ENCODE data around the gene ARHGAP6.

DNA sequence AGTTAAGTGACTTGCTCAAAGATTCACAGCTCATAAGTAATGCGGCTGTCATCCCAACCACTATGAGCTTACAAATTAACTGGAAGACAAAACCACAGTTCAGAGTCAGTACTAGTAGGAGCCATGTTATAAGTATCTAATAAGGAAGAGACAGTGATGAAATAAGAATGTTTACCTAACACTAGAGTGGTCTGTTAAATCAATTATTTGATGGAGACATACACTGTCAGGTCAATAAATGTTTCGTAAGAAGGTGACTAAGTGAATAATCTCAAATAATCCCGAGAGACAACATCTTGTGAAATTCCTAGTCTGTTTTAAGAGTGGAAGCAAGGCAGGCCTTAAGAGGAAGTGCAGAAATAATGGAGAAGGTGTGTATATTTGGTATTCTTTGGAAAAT, 398.3 kb downstream of the ARHGAP6 start:
- no peak for TF ChIP-seq SP1 (IDR thresholded peaks at IDR 0.05; ENCODE audit: low read depth)
- no peak for TF ChIP-seq RAD21 (IDR thresholded peaks at IDR 0.05; ENCODE audit: low read depth)
- TF ChIP-seq, protein P1, sequence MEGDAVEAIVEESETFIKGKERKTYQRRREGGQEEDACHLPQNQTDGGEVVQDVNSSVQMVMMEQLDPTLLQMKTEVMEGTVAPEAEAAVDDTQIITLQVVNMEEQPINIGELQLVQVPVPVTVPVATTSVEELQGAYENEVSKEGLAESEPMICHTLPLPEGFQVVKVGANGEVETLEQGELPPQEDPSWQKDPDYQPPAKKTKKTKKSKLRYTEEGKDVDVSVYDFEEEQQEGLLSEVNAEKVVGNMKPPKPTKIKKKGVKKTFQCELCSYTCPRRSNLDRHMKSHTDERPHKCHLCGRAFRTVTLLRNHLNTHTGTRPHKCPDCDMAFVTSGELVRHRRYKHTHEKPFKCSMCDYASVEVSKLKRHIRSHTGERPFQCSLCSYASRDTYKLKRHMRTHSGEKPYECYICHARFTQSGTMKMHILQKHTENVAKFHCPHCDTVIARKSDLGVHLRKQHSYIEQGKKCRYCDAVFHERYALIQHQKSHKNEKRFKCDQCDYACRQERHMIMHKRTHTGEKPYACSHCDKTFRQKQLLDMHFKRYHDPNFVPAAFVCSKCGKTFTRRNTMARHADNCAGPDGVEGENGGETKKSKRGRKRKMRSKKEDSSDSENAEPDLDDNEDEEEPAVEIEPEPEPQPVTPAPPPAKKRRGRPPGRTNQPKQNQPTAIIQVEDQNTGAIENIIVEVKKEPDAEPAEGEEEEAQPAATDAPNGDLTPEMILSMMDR (IDR thresholded peaks at IDR 0.05 in 2 of 3, conservative IDR thresholded peaks at IDR 0.05 in 1 of 3; ENCODE audit: borderline replicate concordance in 1 of 3, insufficient read depth in 1 of 3, low read depth in 2 of 3, low read length in 2 of 3) = no peak
- TF ChIP-seq POLR2A (IDR thresholded peaks at IDR 0.05; ENCODE audit: borderline replicate concordance, extremely low read depth, insufficient read depth, insufficient read length) = no peak
- no peak for TF ChIP-seq ZNF274 (IDR thresholded peaks at IDR 0.05; ENCODE audit: low read depth, low read length)
- TF ChIP-seq, protein P2, sequence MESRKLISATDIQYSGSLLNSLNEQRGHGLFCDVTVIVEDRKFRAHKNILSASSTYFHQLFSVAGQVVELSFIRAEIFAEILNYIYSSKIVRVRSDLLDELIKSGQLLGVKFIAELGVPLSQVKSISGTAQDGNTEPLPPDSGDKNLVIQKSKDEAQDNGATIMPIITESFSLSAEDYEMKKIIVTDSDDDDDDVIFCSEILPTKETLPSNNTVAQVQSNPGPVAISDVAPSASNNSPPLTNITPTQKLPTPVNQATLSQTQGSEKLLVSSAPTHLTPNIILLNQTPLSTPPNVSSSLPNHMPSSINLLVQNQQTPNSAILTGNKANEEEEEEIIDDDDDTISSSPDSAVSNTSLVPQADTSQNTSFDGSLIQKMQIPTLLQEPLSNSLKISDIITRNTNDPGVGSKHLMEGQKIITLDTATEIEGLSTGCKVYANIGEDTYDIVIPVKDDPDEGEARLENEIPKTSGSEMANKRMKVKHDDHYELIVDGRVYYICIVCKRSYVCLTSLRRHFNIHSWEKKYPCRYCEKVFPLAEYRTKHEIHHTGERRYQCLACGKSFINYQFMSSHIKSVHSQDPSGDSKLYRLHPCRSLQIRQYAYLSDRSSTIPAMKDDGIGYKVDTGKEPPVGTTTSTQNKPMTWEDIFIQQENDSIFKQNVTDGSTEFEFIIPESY (IDR thresholded peaks at IDR 0.05; ENCODE audit: extremely low read depth, insufficient replicate concordance, low read length) = no peak
- TF ChIP-seq, protein P3, sequence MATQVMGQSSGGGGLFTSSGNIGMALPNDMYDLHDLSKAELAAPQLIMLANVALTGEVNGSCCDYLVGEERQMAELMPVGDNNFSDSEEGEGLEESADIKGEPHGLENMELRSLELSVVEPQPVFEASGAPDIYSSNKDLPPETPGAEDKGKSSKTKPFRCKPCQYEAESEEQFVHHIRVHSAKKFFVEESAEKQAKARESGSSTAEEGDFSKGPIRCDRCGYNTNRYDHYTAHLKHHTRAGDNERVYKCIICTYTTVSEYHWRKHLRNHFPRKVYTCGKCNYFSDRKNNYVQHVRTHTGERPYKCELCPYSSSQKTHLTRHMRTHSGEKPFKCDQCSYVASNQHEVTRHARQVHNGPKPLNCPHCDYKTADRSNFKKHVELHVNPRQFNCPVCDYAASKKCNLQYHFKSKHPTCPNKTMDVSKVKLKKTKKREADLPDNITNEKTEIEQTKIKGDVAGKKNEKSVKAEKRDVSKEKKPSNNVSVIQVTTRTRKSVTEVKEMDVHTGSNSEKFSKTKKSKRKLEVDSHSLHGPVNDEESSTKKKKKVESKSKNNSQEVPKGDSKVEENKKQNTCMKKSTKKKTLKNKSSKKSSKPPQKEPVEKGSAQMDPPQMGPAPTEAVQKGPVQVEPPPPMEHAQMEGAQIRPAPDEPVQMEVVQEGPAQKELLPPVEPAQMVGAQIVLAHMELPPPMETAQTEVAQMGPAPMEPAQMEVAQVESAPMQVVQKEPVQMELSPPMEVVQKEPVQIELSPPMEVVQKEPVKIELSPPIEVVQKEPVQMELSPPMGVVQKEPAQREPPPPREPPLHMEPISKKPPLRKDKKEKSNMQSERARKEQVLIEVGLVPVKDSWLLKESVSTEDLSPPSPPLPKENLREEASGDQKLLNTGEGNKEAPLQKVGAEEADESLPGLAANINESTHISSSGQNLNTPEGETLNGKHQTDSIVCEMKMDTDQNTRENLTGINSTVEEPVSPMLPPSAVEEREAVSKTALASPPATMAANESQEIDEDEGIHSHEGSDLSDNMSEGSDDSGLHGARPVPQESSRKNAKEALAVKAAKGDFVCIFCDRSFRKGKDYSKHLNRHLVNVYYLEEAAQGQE (IDR thresholded peaks at IDR 0.05; ENCODE audit: low read depth) = no peak
- TF ChIP-seq, protein P4, sequence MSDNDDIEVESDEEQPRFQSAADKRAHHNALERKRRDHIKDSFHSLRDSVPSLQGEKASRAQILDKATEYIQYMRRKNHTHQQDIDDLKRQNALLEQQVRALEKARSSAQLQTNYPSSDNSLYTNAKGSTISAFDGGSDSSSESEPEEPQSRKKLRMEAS (IDR thresholded peaks at IDR 0.05) = no peak
- TF ChIP-seq EZH2phosphoT487 (IDR thresholded peaks at IDR 0.05; ENCODE audit: borderline replicate concordance) = no peak
- TF ChIP-seq EZH2 (IDR thresholded peaks at IDR 0.05) = no peak
- TF ChIP-seq EGR1 (IDR thresholded peaks at IDR 0.05; ENCODE audit: low read depth) = no peak
- TF ChIP-seq TCF7L2 (IDR thresholded peaks at IDR 0.05; ENCODE audit: borderline replicate concordance, extremely low read depth, insufficient read depth, insufficient read length) = no peak

Measured in HCT116 (cell line).